ENCODE measurements around the gene SUCNR1. TPM values are rescaled to one million over a fixed set of nuclear protein-coding genes. Genes with fewer than 3 reads are reported as not detected.
A peak's percentile ranks its signal among the peaks of the same experiment; 100 is the strongest.
"Not testable (repeated sequence)": the region's sequence is repeated elsewhere in the genome, so short reads cannot be mapped to it uniquely, and the experiment has no call there.

The SUCNR1 gene
- total RNA-seq, 1 experiment from 2014 or later: not detected

DNA sequence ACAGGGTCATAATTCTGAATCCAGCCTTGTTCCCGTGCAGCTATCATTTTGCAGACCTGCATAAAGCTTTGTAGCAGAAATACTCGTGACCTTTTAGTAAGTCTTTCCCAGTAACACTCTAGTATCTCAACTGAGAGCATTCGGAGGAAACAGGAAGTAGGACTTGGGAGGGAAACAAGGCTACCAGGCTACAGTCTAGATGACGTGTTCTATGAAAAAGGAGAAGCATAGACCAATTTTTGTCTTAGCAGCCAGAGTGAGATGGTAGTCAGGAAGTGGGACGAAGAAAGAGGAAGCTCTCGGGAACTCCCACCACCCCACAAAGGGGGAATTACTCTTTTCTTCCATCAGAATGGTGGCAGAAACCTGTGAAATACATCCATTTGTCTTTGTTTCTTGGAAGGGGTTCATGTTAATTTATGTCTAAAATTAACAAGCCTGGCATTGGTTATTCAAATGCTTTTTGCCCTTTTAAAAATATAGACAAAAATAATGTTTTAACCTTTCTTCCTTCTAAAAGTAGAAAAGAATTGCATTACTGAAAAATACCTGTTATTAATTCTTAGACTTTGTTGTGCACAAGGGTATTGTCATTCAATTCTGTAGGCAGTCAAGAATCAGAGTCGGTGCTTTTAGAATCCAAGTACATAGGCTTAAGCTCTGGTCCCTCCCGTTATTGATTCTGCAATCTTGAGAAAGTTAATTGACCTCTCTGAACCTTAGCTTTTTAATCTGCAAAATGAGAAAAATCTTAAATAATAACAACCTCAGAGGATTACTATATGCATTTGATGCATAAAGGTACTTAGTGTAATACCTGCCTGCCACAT, 1.6 kb upstream of the SUCNR1 start:
- Histone ChIP-seq H3K23ac (ENCODE audit: insufficient read length, low read depth, low read length) (no peak overlapping the region), H3K23me2 (ENCODE audit: insufficient read length, low read depth, low read length, poor library complexity, severe bottlenecking) (no peaks in the 10 kb centered on the region), H3T11ph (ENCODE audit: low read length) (no peak overlapping the region), H3K56ac (ENCODE audit: insufficient read length, low read depth, low read length) (no peak overlapping the region), H3K79me1 (ENCODE audit: insufficient read depth, low read depth, low read length, poor library complexity, severe bottlenecking) (no peaks in the 10 kb centered on the region), H2BK15ac (ENCODE audit: low read depth, low read length) (no peak overlapping the region), H3K9me3 (ENCODE audit: control insufficient read depth, low read depth, low read length) (no peaks in the 10 kb centered on the region), H3K4ac (ENCODE audit: low read depth, low read length) (no peak overlapping the region), H3K4me2 (ENCODE audit: insufficient read depth, insufficient read length, low read length) (no peak overlapping the region), H2BK20ac (ENCODE audit: low read depth, low read length, poor library complexity, severe bottlenecking) (no peak overlapping the region), H3K18ac (ENCODE audit: insufficient read length, low read depth, low read length) (no peak overlapping the region), H3K27me3 (ENCODE audit: insufficient read depth, low read length) (no peaks in the 10 kb centered on the region), H2AK5ac (ENCODE audit: insufficient read length, low read length) (no peak overlapping the region), H3K4me1 (ENCODE audit: insufficient read depth, low read length) (0 out of 2 replicates have a peak, but pooled peaks cover 2% of the 10 kb centered on the region), H4K5ac (ENCODE audit: insufficient read length, low read depth, low read length) (no peak overlapping the region), H2BK120ac (ENCODE audit: low read depth, low read length, poor library complexity, severe bottlenecking) (no peak overlapping the region), H3K27ac (ENCODE audit: insufficient read length, low read depth, low read length) (no peak overlapping the region), H4K8ac (replicated peaks; ENCODE audit: insufficient read length, low read depth, low read length) (no peak overlapping the region), H4K20me1 (ENCODE audit: control insufficient read depth, insufficient read depth, insufficient read length) (no peaks in the 10 kb centered on the region), H3K79me2 (ENCODE audit: insufficient read depth, low read length) (no peaks in the 10 kb centered on the region), H2AFZ (ENCODE audit: low read length) (peak overlapping the region; percentile 6), H3K14ac (ENCODE audit: insufficient read depth, low read length) (no peak overlapping the region), H4K91ac (ENCODE audit: insufficient read length, low read depth, low read length) (no peak overlapping the region), H3K9ac (ENCODE audit: extremely low read depth, insufficient read length, low read length) (no peak overlapping the region), H2BK5ac (ENCODE audit: insufficient read length, low read length) (no peak overlapping the region), H2BK12ac (ENCODE audit: insufficient read length, low read depth, low read length) (no peak overlapping the region)
- TF ChIP-seq, protein P1, sequence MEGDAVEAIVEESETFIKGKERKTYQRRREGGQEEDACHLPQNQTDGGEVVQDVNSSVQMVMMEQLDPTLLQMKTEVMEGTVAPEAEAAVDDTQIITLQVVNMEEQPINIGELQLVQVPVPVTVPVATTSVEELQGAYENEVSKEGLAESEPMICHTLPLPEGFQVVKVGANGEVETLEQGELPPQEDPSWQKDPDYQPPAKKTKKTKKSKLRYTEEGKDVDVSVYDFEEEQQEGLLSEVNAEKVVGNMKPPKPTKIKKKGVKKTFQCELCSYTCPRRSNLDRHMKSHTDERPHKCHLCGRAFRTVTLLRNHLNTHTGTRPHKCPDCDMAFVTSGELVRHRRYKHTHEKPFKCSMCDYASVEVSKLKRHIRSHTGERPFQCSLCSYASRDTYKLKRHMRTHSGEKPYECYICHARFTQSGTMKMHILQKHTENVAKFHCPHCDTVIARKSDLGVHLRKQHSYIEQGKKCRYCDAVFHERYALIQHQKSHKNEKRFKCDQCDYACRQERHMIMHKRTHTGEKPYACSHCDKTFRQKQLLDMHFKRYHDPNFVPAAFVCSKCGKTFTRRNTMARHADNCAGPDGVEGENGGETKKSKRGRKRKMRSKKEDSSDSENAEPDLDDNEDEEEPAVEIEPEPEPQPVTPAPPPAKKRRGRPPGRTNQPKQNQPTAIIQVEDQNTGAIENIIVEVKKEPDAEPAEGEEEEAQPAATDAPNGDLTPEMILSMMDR (conservative IDR thresholded peaks at IDR 0.05): no peak
- no peak for DNase-seq
- Mint-ChIP-seq H3K4me3 (no peak overlapping the region), H3K9me3 (no peaks in the 10 kb centered on the region), H3K4me1 (peaks cover 0 to 2% of the 10 kb centered on the region in 2 experiments; a peak in 2 of 4 replicates), H3K27me3 (ENCODE audit: low read depth) (no peaks in the 10 kb centered on the region), H3K27ac (peak overlapping the region in 1 of 3 experiments; percentile 34; a peak in 1 of 7 replicates), H3K36me3 (ENCODE audit: insufficient read depth in 1 of 3, low read depth in 3 of 3) (no peaks in the 10 kb centered on the region)
- no CpG with 5 or more reads among the region's 8 CpGs for WGBS (ENCODE audit: extremely low coverage, insufficient read length, low lambda C conversion rate)

DNA sequence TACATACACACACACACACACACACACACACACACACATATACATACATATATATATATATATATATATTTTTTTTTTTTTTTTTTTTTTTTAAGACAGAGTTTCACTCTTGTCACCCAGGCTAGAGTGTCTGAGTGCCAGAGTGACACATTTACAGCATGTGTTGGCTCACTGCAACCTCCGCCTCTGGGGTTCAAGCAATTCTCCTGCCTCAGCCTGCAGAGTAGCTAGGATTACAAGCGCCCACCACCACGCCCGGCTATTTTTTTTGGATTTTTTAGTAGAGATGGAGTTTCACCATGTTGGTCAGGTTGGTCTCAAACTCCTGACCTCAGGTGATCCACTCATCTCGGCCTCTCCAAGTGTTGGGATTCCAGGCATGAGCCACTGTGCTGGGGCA, 636 bp downstream of the SUCNR1 start:
- not testable (repeated sequence) for H3K14ac ChIP-seq (ENCODE audit: insufficient read depth, low read length); H3K27ac ChIP-seq (ENCODE audit: insufficient read length, low read depth, low read length); H4K91ac ChIP-seq (ENCODE audit: insufficient read length, low read depth, low read length); H3K36me3 Mint-ChIP-seq (ENCODE audit: insufficient read depth in 1 of 3, low read depth in 3 of 3); H2BK120ac ChIP-seq (ENCODE audit: low read depth, low read length, poor library complexity, severe bottlenecking); H3K4me2 ChIP-seq (ENCODE audit: insufficient read depth, insufficient read length, low read length); H3K4me1 ChIP-seq (ENCODE audit: insufficient read depth, low read length); H3K79me2 ChIP-seq (ENCODE audit: insufficient read depth, low read length); H2AFZ ChIP-seq (ENCODE audit: low read length); H3K27me3 Mint-ChIP-seq (ENCODE audit: low read depth); H3K18ac ChIP-seq (ENCODE audit: insufficient read length, low read depth, low read length); H3K23me2 ChIP-seq (ENCODE audit: insufficient read length, low read depth, low read length, poor library complexity, severe bottlenecking); H3K79me1 ChIP-seq (ENCODE audit: insufficient read depth, low read depth, low read length, poor library complexity, severe bottlenecking); DNase-seq; H4K8ac ChIP-seq (replicated peaks; ENCODE audit: insufficient read length, low read depth, low read length); H3K23ac ChIP-seq (ENCODE audit: insufficient read length, low read depth, low read length); H3K9ac ChIP-seq (ENCODE audit: extremely low read depth, insufficient read length, low read length); H4K5ac ChIP-seq (ENCODE audit: insufficient read length, low read depth, low read length); H2AK5ac ChIP-seq (ENCODE audit: insufficient read length, low read length); H2BK15ac ChIP-seq (ENCODE audit: low read depth, low read length); H2BK20ac ChIP-seq (ENCODE audit: low read depth, low read length, poor library complexity, severe bottlenecking); H3K27me3 ChIP-seq (ENCODE audit: insufficient read depth, low read length); H3K9me3 ChIP-seq (ENCODE audit: control insufficient read depth, low read depth, low read length); H3K4me3 Mint-ChIP-seq; H2BK5ac ChIP-seq (ENCODE audit: insufficient read length, low read length); H3K9me3 Mint-ChIP-seq; H3K4ac ChIP-seq (ENCODE audit: low read depth, low read length); H3K4me1 Mint-ChIP-seq; H3T11ph ChIP-seq (ENCODE audit: low read length); H4K20me1 ChIP-seq (ENCODE audit: control insufficient read depth, insufficient read depth, insufficient read length); H3K27ac Mint-ChIP-seq; H2BK12ac ChIP-seq (ENCODE audit: insufficient read length, low read depth, low read length); H3K56ac ChIP-seq (ENCODE audit: insufficient read length, low read depth, low read length)
- WGBS (ENCODE audit: extremely low coverage, insufficient read length, low lambda C conversion rate): no CpG with 5 or more reads among the region's 5 CpGs

Data from H9 (cell line).